GM21619 (cell line): Measurements from ENCODE around the gene SYTL3.

Source experiments
- ATAC-seq: cut with Tn5 transposase; IDR thresholded peaks from one replicate; pipeline ENCODE4 v1.9.1; 2021; ENCODE audit not compliant: unreplicated experiment

SYTL3 gene

DNA sequence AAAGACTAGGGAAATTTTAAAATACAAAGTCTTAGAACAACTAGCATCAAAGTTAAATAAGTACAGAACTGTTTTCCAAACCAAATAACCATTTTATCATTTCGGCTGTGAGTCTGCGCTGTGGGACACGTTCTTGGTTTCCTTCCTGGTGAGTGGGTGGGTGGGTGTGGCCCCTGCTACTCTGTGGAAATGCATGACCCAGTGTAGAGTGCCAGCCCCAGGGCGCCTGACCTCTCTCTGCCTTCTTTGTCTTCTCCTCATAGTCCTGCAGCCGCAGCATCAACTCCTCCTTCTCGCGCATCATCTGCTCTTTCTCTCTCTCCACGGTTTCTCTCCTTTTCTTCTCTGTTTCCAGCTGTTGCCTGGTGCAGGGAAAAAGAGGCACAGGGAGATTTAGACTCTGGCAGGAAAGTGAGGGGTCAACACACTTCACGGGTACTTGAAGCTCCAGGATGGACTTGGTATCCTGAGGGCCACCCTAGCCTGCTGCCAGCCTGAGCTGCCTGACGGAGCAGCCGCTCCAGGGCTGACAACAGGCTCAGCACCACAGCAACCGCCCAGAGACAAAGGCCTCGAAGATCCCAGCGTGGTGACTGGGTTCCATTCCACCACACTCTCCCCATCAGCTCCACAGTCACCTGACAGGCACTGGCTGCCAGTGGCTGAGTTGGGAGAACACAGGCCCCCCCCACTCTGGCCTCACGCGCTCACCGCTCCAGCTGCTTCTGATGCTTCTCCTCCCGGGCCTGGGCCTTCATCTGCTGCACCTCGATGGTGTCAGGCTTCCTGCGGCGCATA lies 120.9 kb downstream of the SYTL3 start:
- no peak for ATAC-seq

GRCh38 chr6:158771399-158772152 lies 121.7 kb downstream of the SYTL3 start:
- no peak for ATAC-seq

DNA sequence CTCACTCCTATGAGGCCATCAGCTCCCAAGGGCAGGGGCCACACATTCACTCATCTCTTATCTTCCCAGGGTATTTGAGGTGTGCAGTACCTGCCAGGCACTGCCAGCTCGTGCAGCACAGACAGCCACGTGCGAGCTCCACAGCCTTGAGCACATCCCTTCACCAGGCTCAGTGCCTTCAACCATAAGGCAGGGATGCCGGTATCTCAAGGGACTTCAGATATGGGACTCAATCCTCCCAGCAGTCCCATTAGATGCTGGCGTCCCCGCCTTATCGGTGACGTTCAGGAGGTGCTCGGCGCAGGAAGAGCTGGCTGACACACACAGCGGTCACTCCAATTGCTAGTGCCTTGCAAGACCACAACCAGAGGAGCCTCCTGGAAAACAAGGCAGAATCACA lies 122.3 kb downstream of the SYTL3 start:
- ATAC-seq: no peak

- no peak for ATAC-seq
Measured at GRCh38 chr6:158772851-158773371, 123.1 kb downstream of the SYTL3 start.

DNA sequence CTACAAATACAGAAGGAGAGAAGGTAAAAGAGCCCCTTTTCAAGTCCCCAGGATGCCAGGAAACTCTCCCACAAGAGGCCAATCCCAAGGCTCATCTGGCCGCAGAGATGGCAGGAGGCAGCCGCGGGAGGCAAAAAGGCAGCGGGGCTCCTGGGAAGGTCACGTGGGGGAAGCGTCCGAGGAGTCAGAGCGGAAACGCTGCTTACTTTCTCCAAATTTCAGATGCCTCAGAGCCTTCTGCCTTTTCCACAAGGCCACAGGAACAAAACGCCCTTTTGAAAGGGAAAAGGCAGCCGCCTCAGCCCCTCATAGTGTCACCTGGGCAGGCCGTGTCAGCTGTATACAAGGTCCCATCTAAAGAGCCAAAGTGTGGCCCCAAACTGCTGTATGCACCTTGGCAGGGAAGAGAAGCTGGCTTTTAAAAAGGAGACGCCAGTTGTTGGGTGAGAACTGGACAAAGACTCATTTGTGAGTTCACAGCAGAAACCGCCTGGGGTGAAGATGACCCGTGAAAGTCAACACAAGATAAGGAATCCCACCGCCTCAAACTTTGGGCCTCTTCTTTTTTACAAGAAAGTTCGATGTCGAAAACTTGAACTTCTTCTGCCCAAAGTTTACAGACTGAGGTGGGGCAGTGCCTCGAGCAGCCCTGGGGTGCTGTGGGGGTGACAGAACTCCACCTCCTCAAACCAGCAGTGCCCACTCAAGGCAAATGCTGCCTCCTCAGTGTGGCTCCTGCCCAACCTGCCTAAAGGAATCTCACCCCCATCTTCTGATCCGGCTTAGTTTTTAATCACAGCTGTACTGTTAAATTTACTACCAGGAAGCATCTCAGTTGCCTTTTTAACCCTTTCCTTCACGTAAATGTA lies 124.0 kb downstream of the SYTL3 start:
- no peak for ATAC-seq

DNA sequence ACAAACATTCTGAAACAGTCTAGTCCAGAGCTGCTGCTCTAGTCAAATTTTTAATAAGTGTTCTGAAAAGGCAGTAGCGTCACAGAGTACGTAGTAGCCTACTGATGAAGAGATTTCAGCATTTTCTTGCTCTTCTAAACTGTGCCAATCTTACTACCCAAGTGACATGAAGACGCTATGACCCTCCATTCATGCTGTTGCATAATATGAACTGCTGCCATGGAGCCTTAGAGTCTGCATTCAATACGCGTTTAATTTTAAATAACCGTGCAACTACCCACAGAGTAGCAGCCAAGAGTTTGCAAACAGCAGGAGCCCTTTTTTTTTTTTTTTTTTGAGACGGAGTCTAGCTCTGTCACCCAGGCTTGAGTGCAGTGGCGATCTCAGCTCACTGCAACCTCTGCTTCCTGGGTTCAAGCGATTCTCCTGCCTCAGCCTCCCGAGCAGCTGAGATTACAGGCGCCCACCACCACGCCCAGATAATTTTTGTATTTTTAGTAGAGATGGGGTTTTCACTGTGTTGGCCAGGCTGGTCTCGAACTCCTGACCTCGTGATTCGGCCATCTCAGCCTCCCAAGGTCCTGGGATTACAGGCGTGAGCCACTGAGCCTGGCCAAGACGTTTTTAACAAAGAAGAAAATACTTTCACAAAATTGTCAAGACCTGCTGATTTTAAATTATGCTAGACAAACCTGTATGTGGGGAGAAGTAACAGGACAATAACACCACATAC lies 125.0 kb downstream of the SYTL3 start:
- ATAC-seq: no peak

- no peak for ATAC-seq
Measured at GRCh38 chr6:158775832-158776231, 126.0 kb downstream of the SYTL3 start.

- ATAC-seq: no peak
Measured at GRCh38 chr6:158776737-158777136, 126.9 kb downstream of the SYTL3 start.

DNA sequence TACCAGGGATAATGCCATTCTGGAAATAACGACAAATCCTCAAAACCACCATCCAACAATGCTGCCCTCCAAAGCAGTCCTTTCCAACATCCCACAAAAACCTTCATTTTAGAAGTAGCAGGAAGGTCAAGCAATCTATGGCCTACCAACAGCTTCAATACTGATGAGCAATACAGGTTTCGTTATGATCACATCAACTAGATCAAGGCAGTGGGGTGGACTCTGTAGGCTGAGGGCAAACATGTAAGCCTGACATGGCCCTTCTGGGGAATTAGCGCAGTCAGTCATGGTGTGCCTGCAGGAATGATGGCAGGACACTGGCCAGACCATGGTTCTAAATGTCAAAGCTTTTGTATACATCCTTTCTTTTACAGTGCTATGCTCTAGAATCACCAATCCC lies 127.7 kb downstream of the SYTL3 start:
- ATAC-seq: no peak

GRCh38 chr6:158778005-158778527 lies 128.2 kb downstream of the SYTL3 start:
- ATAC-seq: no peak

GRCh38 chr6:158780246-158780884 lies 130.5 kb downstream of the SYTL3 start:
- no peak for ATAC-seq

DNA sequence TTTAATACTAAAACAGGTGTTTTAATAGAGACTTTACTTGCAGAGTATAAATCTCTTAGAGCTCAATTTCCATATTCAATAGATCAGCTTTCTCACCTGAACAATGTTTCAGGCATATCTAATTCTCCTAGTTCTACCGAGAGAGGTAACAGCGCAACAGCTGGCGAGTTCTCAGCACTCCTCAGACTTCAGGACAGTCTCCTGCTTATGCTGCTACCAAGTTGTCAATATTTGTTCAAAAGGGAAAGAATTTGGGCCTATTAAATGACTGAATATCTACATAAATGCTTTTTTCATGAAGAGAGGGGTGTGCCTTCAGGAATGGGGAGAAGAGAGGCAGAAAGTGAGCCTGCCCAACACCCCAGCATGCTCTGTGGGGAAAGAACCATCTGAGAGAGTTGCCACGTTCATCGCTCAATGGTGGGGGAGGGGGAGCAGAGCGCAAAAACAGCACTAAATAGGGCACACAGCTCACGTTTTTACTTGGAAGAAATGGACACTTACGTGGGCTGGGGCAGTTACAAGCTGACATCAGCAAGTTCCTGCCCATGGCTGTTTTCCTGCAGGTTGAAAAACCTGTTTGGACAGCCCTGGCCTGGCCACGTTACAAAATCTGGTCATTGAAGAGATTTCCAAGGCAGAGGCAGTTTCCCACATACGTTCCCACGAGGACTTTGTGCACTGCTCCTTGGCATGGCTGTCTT lies 131.3 kb downstream of the SYTL3 start:
- no peak for ATAC-seq

DNA sequence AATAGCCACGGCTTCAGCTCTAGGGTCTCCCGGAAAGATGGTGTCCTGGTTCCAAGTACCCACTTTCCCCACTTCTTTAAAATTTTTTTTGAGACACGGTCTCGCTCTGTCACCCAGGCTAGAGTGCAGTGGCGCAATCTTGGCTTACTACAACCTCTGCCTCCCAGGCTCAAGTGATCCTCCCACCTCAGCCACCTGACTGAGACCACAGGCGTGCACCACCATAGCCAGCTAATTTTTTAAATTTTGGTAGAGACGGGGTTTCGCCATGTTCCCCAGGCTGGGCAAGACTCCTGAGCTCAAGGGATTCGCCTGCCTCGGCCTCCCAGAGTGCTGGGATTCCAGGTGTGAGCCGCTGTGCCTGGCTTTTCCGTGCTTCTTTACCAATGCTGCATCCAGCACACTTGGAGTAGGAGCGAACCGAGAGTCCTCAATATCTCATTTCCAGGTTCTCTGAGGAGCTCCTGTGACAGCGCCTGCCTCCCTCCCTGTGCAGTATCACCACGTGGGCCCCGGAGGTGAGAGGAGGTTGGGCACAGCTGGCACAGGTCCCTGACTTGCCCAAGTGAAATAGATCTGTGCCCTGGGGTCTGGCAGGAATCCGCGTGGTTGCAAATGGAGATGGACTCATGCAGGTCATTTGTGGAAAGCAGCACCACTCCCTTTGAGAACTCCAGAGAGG lies 132.0 kb downstream of the SYTL3 start:
- ATAC-seq: no peak

DNA sequence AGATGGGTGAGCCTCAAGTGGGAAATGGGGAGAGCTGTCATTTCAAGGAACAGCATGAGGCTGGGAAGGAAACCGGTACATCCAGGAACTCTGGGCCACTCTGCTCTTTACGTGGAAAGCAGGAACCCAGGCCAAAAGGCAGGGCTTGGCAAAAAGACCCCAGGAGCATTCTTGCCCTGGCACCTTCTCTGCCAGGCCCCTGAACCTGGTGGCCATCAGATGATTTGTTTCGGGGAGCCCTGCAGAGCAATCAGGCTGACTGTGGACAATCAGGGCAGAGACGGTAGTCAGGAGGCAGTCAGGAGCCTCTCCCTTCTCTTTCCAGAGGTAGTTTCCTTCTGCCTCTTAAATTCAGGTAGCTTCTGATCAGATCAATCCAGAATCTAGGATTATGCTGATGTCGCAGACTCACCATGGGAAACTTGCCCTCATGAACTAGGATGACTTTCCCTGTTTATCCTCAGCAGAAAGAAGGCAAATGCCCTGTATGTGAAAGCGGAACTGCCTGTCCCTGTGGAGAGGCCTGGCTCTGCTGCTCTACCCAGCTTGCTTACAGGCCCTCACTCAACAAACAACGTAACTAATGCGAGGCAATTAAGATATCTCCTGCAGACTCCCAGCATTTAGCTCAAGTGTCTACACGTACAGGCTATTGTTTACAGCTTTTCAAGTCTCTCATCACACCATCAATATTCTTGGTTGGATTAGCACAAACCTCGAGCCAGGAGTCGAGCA lies 132.7 kb downstream of the SYTL3 start:
- ATAC-seq: no peak

DNA sequence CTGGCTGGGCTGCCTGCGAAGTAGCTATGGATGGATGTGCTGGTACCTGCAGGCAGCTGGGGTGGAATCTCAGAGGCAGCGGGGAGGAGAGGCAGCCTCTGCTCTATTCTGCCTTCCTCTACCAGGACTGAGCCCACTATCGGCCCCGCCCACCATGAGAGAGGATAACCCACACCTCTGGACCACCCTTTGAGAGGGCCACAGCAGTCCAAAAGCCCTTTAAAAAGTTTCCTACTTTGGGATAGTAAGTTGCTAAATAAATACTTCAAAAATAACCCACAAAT lies 133.3 kb downstream of the SYTL3 start:
- no peak for ATAC-seq

DNA sequence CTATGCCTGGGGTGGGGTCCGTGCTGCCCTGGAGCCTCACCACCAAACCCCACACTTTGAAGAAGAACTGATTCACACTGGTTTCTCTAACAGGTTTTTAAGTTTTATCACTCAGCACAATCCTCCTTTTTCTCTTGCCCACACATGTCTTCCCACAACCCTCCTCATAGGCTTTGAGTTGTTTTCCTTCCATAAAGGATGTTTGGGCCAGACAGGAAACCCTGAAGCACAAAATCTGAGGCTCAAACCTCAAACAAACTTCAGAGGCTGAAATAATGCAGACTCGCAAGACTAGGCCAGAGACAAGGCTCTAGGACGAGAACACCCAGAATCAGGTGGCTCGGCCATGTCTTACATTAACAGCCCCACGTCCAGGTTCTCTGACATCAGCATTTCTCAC lies 134.0 kb downstream of the SYTL3 start:
- ATAC-seq: no peak

- no peak for ATAC-seq
Measured at GRCh38 chr6:158784505-158784904, 134.7 kb downstream of the SYTL3 start.

GRCh38 chr6:158785036-158785435 lies 135.2 kb downstream of the SYTL3 start:
- ATAC-seq: no peak
